ENCODE measurements around the gene ZNF521.

ZNF521 gene

DNA sequence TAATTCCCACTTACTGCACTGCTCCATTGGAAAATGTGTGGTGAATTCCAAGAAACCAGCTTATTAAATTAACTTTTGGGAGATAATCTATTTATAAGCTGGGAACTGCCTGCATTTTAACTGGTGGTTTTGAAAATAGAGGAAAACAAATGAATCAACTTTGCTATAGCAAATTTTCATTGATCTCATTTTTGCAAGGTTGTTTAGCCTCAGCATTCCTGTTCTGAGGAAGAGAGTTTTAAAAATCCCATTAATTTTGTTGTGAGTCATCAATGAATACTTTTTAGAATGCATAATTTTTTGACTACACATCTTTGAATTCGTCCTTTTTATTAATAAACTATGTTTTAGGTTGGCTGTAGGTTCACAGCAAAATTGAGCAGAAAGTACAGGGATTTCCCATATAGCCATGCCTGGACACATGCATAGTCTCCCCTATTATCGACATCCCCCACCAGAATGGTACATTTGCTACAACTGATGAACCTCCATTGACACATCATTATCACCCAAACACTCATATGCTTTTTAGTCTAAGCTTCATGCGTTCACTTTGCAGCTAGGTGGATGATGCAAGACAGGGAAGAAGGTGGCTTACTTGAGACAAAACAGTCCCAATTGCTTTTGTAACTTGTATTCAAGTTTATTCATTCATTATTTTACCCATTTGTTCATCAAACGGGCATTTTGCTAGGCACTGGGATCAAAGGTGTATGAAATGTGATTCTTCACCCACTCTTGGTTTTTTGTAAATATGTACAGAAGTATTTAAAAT is 106.9 kb downstream of the ZNF521 start:
- DNase-seq, result no peak

DNA sequence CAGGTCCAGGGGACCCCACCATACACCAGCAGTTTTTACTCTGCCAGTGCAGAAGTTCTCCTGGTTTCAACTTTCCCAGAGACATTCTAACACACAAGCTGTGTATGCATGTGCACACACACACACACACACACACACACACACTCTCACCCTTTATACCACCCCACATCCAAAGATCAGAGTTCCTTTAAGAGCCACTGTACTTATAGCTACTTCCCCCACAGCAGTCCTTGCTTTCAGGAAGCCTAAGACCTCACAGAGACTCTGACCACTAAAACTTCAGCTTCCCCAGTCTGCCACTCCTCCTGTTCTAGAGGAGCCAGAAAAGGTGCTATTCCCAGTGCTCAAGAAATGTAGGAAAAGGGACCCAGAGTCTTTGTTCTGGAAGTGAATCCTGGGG is 107.8 kb downstream of the ZNF521 start:
- no peak for DNase-seq

DNA sequence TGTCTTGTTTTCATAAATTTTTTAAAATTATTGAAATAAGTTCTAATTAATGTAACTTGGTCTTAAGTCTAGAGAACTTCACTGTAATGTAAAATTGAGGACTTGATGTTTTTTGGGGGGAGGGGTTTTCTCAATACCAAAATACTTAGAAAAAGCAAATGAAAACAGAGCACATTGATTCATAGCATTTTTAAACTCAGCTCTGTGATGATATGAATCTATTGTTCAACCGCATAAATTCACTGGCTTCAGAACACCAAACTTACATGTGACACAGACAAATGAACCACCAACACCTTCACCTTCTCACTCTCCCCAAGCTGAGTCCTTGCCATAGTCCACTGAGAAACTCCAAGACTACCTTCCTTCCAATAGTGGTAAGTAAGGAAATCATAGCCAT is 108.2 kb downstream of the ZNF521 start:
- DNase-seq, result no peak

DNA sequence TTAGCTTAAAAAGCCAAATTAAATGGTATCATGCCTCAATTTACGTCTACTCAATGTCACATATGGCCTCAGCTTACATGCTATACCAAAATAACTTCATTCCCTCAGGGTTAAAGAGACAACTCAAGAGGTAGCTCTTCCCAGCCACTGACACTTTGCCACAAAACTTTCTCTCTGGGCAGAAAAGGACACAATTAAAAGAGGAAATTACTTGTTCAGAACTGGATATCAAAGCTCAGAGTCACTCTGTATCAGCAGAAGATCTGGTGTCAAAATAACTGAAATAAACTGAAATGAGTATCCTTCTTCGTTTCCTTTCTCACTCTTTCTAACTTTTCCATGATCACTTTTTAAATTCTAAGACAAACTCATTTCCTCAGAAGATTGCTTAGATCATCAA is 108.7 kb downstream of the ZNF521 start:
- DNase-seq, result no peak

DNA sequence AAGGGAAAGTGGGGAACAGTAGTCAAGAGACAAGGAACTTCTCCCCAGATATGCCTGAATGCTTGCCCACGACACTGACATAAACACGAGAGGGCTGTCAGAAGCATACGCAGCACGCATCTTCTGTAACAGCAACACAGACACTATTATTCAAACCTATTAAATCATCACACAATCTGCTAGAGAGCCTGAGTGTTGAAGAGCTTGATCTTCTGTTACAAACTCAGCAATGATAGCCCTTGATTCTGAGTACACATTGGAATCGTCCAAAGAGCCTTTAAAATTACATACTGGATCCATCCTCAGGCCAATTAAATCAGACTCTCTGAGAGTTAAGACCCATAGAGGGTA is 111.6 kb downstream of the ZNF521 start:
- DNase-seq, result no peak

DNA sequence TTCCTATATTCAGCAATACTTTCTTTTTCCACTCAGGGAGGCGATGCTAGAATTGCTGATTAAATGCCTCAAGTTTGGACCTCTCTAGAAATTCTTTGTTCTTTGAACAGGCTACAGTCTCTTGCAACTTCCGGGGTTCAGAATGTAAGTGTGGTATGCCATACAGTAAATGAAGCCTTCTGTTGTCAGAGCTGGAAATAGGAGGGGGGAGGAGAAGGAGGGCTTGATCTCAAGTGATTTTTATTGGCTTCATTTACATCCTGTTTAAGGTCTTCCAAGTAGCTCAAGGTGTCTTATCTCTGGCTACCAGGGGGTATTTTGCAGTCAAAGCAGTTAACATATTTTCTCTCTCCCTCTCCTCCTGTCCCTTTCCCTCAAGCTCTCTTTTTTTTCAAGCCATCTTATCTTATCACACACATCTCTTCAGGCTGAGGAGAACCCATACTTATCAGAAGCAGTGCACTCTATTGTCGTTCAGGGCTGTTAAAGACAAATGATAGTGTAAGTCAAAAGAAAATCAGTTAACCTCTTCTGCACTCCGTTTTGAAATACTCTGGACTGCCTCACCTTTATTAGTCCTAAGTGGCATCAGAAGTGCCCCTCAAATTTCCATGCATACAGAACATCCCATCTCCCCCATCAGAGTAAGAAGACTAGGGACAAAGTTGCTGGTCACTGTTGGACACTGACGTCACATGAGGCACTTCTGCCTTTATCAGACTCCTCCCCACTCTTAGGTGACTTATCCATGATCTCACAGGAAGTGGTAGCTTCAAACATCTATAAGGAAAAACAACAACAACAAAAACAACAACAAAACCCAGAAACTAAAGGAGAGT is 112.2 kb downstream of the ZNF521 start:
- no peak for DNase-seq

DNA sequence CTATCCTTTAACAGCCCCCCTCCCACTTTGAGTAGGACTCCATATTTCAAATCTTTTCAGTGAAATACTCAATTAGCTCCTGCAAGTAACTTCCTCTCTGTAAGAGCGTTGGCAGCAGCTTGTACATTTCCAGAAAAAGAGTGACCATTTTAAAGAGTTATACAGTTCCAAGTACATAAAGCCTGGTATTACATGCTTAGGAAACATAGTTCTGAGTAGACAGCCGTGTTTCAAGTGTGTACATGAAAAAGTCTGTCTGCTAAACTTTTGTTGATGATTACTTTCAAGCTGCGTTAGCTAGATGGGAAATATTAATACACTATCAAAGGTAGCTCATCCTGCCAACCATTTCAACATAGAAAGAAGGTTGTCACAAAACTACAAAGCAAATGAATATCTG is 112.8 kb downstream of the ZNF521 start:
- no peak for DNase-seq

DNA sequence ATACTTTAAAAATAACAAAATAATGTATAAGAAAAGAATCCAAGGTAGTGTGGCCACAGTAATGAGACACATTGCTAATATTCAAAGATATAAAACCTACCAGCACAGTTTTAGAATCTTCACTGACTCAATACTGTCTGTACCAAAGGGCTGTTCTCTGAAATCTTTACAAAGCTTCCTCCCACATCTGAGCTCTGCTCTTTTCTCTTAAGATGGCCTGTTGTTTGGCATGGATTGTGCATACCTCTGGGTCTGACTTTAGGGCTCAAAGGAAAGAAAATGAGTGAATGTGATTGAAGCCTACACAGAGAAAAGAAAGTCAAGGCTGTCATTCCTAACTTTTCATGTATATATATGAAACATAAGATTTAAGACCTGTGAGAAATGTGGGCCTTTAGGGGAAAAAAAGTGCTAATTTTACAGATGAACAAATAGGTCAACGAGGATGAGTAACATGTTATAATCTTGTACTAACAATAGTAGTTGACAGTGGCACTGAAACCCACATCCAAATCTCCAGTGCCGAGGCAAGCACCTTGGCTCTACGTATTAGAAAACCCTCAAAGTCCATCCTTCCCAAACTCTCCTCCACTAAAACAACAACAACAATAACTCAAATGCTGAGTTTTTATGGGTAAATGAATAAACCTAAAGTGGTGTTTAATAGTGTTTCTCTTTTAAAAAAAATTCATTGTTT is 114.2 kb downstream of the ZNF521 start:
- DNase-seq, result no peak

DNA sequence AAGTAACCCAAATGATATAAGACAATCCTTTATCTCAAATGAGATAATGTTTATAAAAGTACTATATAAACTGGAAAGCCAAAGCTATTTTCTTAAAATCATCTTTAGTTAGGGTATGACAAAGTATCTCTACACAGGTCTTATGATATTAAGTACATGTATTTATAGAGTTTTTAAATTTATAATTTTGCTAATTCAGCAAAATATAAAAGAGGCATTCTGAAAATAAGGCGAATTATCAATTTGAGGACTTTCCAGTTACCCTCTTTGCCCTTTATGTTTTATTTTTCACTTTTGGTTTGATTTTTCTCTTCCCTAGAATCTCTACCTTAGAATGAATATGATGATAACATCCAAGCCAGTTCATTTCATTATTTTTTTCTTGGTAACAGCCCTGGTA is 115.2 kb downstream of the ZNF521 start:
- DNase-seq, result no peak

DNA sequence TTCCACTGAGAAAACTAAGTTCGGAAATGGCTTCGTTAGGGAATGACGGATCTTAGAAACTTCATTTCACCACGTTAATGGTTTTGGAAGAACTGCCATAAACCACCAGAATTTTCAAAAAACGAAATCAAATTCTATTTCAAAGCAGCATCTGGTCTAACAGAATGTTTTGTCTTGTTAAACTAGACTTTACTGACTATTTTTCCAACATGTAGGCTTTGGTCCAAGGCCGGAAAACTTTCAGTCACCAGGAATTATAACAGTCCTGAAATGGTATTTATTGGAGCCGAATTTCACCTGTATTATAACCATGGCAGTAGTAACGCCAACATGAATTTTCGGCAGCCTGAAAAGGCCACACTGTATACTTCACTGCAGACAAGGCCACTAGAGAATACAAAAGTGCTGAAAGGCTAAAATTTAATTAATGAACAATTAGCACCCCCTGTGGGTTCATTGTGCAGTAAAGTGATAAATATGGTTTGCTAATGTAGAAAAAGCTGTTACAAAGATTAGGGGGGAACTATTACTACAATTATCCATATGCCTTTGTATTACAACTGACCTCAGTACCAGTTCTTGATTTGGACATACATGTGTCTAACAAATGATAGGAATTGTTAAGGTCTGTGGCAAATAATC is 116.4 kb downstream of the ZNF521 start:
- DNase-seq, result no peak

DNA sequence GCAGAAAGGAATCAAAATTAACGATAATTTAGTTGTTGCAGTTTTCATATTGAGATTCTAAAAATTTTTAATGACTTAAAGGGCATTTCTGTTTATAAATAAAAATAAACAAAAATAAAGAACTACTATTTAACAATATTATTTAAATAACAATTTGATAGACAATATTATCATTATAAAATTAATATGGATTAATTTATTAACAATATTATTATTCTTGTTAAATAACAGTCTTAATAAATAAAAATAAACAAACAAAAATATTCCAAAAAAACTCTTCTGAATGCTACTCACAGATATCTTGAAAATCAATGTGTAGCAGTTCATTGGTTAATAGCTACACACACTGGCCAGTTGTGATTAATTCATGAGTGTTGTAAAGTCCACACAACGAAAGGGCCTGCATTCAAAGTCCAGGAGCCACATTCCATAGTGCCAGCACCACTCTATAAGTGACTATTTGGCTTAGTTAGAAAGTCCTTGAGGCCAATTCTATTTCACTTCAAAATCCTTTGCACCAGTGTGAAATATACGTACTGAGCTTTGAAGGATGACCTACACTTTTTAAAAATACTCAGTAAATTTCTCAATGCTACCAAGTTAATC is 117.1 kb downstream of the ZNF521 start:
- no peak for DNase-seq

DNA sequence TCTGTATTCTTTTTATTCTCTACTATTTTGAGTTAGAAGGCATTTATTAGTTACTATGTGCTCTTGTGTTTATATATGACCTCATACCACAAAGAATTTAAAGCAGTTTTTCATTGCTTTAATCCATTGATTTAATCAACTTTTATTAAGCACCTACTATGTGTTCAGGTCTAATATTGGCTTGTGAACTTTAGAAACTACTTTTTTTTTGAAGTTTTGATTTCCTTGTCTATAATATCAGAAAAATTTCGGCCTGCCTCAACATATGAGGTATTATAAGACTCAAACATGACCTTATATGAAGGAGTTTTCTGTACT is 117.7 kb downstream of the ZNF521 start:
- DNase-seq, result no peak

DNA sequence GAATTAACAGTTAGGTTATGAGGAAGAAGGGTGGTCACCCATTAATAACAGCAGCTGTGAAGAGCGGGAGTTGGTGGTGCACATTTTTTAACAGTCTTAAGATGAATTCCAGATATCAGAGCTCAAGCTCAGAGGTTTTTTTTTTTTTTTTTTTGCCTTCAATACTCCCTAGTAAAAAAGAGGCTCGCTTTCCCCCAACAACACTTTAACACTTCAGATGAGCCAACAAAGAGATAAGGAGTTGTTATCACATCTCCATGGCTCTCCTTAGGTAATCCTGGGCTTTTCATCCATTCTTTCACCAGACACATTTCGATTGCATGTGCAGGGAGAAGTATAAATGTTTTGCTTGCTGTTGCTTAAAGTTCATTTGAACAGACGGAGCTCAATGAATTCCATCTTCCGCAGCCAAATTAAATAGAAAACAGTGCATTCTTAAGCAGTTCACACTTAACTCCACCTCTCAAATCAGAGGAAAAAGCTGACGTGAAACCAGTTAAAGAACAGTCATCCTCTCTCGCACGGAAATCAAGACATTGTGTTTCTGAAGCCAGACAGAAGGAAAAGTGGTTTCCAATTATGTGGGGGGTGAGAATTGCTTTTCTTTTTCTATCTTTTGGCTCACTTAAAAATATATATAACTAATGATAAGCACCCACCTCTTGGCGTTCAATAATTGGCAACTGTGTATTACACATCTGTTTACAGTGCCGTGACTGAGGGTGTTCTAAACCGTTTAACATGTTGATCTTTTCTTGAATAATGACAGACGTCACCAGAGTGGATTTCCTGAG is 118.2 kb downstream of the ZNF521 start:
- DNase-seq, result no peak

DNA sequence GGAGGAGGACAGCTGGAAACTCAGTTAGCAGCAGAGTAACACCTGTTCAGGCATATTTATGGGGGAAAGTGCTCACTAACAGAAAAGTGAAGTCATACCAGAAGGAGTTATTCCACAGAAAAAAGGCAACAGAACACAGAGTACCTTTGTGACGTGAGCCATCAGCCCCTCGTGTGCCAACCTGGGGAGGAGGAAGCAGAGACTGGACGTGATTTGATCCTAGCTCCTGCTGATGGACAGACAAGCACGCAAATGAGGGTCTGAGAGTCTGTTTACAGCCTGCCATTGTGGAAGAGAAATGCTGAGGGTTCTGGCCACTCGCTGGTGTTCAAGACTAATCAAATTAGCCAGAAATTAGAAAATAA is 120.7 kb downstream of the ZNF521 start:
- DNase-seq, result no peak

DNA sequence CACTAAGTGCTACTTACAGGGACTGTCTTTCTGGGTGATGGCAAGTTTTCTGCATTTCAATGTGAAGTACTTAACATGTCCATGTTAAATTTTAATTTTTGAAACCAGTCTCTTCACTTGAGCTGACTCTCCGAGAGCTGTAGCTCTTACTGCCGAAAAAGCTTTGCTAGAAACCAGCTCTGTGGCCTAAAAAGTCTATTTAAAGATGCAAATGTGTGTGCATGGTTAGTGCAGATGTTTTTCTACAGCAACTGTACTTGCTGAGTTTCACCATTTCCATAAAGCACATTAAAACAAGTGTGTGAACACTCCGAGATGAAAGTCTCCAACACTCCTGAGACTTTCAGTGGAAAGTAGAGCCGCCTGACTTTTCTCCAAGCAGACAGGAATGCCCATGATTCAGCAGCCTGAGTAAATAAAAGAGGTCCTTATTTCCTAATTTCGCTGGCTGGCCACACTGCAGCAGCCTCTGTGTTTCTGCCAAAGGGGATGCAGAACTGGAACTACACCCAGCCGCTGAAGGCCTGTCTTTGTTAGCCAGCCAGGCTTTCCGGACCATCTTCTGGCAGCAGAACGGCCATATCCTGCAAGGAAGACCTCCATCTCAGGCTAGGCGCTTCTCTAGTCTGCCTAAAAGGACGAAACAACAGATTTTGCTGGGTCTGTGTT is 121.2 kb downstream of the ZNF521 start:
- DNase-seq, result no peak

DNA sequence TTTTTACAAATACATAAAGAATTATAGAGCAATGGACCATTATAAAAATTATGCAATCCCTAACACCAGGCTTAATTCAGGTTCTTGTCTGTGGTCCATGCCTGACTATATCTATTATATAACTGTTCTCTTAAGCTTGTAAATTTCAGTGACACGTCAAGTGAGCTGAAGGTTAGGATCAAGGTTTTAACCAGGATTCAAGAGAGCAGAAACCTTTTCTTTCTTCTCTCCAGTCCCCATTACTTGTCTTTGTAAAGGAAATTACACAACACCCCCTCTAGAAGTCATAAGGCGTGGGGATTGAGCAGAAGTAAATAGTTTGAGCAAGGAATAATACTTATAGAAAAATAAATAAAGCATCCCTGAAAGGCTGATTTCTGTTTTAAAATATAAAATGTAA is 122.0 kb downstream of the ZNF521 start:
- DNase-seq, result no peak

DNA sequence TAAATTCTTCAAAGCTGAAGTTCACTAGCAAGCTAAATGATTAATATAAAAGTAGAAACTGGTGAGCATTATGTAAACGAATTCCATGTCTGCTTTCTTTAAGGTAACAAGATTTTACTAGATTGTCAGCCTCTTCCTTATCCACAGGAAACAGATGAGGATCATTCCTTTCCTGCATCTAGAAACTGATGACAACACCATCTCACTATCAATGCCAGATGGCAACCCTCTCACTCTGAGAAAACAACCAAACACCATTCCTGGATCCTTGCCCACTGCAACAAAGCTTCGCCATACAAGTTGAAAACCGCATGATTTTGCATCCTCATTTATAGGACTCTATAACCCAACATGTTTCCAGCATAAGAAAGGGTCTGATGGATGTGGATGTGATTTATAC is 122.9 kb downstream of the ZNF521 start:
- DNase-seq, result no peak

DNA sequence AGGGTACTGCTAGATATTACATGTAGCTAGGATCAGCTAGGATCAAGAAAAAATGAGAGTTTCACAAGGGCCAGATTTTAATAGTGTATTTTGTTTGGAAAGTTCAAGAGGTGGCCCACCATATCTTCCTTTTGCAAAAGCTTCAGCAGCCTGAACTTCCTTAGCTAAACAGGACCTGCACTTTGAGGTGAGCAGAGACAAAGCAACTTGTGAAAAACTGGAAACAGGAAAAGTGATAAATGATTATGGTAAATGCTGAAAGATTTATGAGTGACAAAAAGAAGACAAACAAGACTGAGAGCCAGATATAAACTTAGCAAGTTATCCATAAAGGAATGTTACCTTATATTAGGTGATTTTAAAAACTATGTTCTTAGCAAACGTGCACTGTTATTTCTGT is 123.6 kb downstream of the ZNF521 start:
- DNase-seq, result no peak

DNA sequence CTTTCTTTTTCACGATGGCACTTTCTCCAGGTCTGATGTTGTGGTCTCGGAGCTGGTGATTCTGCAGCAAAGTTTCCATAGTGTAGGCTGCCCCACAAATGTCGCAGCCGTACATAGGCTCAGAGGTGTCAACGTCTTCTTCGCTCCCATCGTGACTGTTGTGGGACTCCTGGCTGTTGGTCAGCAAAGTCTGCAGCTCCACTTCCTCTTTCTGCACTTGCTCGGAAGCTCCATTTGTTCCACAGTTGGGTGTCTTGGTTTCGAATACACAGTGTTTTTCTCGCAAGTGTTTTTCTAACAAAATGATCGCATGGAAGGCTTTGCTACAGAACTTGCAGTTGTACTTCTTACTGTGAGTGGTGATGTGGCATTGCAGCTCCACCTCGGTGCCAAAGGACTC is 126.8 kb downstream of the ZNF521 start:
- no peak for DNase-seq

DNA sequence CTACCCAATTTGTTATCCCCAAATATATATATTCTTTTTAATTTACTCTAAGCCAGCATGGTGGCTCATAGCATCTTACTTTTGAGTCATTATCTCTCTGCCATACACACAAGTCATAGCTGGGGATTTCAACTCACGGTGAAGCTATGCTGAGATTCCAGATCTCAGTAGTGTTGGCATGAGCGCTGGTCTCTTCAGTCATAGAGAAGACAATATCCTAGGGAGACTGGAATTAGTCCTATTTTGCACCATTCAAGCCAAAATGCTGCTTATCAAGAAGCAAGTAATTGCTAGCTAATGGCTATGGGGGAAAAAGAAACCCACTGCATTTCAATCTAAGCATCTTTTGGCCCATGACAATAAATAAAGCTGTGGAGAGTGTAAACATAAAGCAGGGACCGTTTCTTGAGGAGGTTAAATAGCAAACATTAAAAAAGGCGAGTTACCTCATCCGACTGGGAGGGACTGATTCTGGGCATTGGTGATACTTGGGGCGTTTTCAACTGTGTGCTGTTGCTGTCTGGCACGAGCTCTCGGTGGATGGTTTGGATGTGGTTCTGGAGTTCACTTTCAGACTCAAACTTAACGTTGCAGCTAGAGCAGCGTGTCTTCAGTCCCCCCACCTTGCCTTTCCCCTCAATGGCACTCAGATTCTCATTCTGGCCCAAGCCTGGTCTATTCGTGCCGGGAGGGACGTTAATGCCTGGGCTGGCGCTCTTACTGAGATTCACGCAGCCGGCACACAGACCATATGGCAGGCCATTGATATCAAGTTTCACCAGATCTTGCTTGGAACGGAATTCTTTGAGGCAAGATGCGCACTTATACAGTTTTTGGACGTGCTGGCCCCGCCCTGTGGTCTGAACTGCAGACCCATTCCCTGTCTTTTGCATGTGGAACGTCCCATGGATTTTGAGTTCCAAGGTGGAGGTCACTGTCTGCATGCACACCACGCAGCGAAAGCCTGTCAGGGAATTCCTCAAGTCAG is 127.8 kb downstream of the ZNF521 start:
- no peak for DNase-seq

DNA sequence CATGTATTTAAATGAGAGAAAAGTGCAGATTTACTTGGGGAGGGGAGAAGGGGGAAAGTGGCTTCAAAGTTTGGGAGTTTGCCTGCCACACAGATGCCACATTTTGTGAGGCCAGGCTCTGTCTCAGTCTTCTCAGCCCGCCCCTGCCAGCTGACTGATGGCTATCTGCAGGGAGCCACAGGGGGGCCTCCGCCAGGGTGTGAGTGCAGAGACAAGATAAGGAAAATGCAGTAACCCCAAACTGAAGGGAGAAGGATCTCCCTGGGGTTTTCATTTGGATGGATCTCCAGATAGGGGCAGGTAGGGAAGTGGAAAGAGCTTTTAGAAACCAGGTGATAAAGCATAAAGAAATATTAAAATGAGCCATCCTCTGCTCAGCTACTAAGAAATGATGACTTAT is 128.8 kb downstream of the ZNF521 start:
- no peak for DNase-seq

All from stimulated activated CD4-positive, alpha-beta T cell treated with anti-CD3 and anti-CD28 coated beads, Interleukin-4, amount 100 ng/mL, for 24 hours (primary cell).